MM.1S (cell line): ENCODE measurements around the gene UNKL.

Experiments used
- DNase-seq: peaks from one replicate; pipeline ENCODE4 v3.0.0-alpha.2; 2015
- H2AFZ ChIP-seq: fragments of 300-600 bp; sonication (generic); 2 replicates; pipeline ENCODE4 v1.6.0; 2016; ENCODE audit warnings: antibody characterized with exemption, low read length
- H3F3A ChIP-seq: fragments of 300-600 bp; sonication (generic); 2 replicates; pipeline ENCODE4 v1.6.1; 2016; ENCODE audit warnings: mild to moderate bottlenecking, antibody characterized with exemption, low read length, moderate library complexity, mixed read lengths; ENCODE audit not compliant: insufficient read depth
- H3K27ac ChIP-seq: fragments of 300-600 bp; sonication (generic); 2 replicates; pipeline ENCODE4 v1.5.1; 2016; ENCODE audit warnings: mild to moderate bottlenecking, low read length
- H3K27me3 ChIP-seq: fragments of 300-600 bp; sonication (generic); replicated peaks from 2 replicates; pipeline ENCODE4 v1.6.0; 2016; ENCODE audit warnings: low read length; ENCODE audit not compliant: insufficient read depth
- H3K36me3 ChIP-seq: fragments of 300-600 bp; sonication (generic); replicated peaks from 2 replicates; pipeline ENCODE4 v1.6.1; 2016; ENCODE audit warnings: mild to moderate bottlenecking, low read length, mixed read lengths; ENCODE audit not compliant: insufficient read depth
- H3K4me1 ChIP-seq: fragments of 300-600 bp; sonication (generic); 2 replicates; pipeline ENCODE4 v1.6.1; 2016; ENCODE audit warnings: low read length, mixed read lengths
- H3K4me2 ChIP-seq: fragments of 300-600 bp; sonication (generic); 2 replicates; pipeline ENCODE4 v1.6.0; 2016; ENCODE audit warnings: low read depth, low read length
- H3K4me3 ChIP-seq: fragments of 300-600 bp; sonication (generic); 2 replicates; pipeline ENCODE4 v1.5.1; 2016; ENCODE audit warnings: low read length, mixed read lengths
- H3K79me2 ChIP-seq: fragments of 300-600 bp; sonication (generic); 2 replicates; pipeline ENCODE4 v1.6.1; 2016; ENCODE audit warnings: mixed run types, low read length, mixed read lengths
- H3K9ac ChIP-seq: fragments of 300-600 bp; sonication (generic); 2 replicates; pipeline ENCODE4 v1.6.1; 2016; ENCODE audit warnings: low read length, mixed read lengths
- H3K9me2 ChIP-seq: fragments of 300-600 bp; sonication (generic); replicated peaks from 2 replicates; pipeline ENCODE4 v1.6.1; 2016; ENCODE audit warnings: mild to moderate bottlenecking, low read length, mixed read lengths; ENCODE audit not compliant: insufficient read depth
- H3K9me3 ChIP-seq: fragments of 300-600 bp; sonication (generic); replicated peaks from 2 replicates; pipeline ENCODE4 v1.6.1; 2016; ENCODE audit warnings: mild to moderate bottlenecking, low read length, mixed read lengths; ENCODE audit not compliant: insufficient read depth
- H4K20me1 ChIP-seq: fragments of 300-600 bp; sonication (generic); 2 replicates; pipeline ENCODE4 v1.6.1; 2016; ENCODE audit warnings: mild to moderate bottlenecking, low read length, moderate library complexity, mixed read lengths; ENCODE audit not compliant: insufficient read depth
- CTCF ChIP-seq: fragments of 300-600 bp; sonication (generic); IDR thresholded peaks from 2 replicates; pipeline ENCODE4 v1.5.1; 2016; ENCODE audit warnings: antibody characterized with exemption, low read length, mixed read lengths
- EZH2 ChIP-seq: fragments of 300-600 bp; sonication (generic); optimal IDR thresholded peaks from 2 replicates; pipeline ENCODE3; 2017; ENCODE audit warnings: low read depth, mild to moderate bottlenecking, antibody characterized with exemption, low read length, mixed read lengths
- EZH2phosphoT487 ChIP-seq: fragments of 300-600 bp; sonication (generic); IDR thresholded peaks from 2 replicates; pipeline ENCODE4 v1.6.1; 2018; ENCODE audit warnings: antibody characterized with exemption, low read length

The UNKL gene

GRCh38 chr16:1315081-1316032, 99.1 kb downstream of the UNKL start:
- TF ChIP-seq EZH2phosphoT487 (no peak), EZH2 (no peak), CTCF (no peak)
- no peaks in the 10 kb centered on the region for H3K27me3 ChIP-seq
- H3K4me1 ChIP-seq, result peaks cover 9% of the 10 kb centered on the region
- peaks cover 89% of the 10 kb centered on the region for H3K79me2 ChIP-seq
- H3F3A ChIP-seq, result no peaks in the 10 kb centered on the region
- no peak overlapping the region for H3K9ac ChIP-seq
- no peak overlapping the region for H2AFZ ChIP-seq
- H3K9me3 ChIP-seq, result no peaks in the 10 kb centered on the region
- no peak for DNase-seq
- H3K9me2 ChIP-seq, result no peaks in the 10 kb centered on the region
- no peak overlapping the region for H3K4me3 ChIP-seq
- H3K4me2 ChIP-seq, result no peak overlapping the region
- peaks cover 41% of the 10 kb centered on the region for H4K20me1 ChIP-seq
- H3K36me3 ChIP-seq, result peaks cover 15% of the 10 kb centered on the region
- no peak overlapping the region for H3K27ac ChIP-seq

DNA sequence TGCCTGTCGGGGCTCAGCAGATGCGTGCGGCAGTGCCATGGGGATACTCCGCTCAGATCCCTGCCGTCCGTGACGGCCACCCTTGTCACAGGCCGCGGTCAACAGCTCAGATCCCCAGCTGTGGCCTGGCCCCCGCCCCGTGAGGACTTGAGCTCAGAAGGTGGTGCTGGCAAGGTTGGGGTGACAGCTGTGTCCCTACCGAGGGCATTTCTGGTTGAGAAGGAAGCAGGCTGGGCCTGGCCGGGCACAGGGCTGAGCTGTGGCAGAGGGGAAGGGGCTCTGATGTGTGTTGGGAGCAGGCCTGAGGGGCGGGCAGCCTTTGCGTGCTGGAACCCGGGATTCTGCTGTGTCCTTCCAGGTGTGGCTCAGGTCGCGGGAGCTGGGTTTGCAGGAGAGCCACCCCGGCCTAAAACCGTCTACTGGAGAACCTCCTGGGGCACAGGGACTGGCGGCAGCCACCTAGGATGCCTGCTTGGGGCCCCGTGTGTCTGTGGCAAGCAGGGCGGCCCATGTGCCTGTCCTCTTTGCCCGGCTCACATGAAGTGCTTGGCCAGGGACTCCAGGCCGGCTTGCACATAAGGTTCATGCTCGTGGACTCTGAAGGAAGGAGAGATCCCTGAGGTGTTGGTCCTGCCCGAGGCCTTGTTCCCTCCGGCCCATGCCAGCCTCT, 100.0 kb downstream of the UNKL start:
- Histone ChIP-seq H3K9ac (no peak overlapping the region), H3K4me2 (no peak overlapping the region), H3K4me1 (peaks cover 9% of the 10 kb centered on the region), H3K9me2 (no peaks in the 10 kb centered on the region), H3K4me3 (no peak overlapping the region), H4K20me1 (peaks cover 44% of the 10 kb centered on the region), H3F3A (no peaks in the 10 kb centered on the region), H3K27ac (no peak overlapping the region), H3K79me2 (peaks cover 94% of the 10 kb centered on the region), H3K9me3 (no peaks in the 10 kb centered on the region), H2AFZ (no peak overlapping the region), H3K36me3 (peaks cover 12% of the 10 kb centered on the region), H3K27me3 (no peaks in the 10 kb centered on the region)
- DNase-seq, result no peak
- TF ChIP-seq EZH2phosphoT487 (no peak), EZH2 (no peak), CTCF (no peak)

- H3K4me1 ChIP-seq, result peaks cover 9% of the 10 kb centered on the region
- H3K4me2 ChIP-seq, result no peak overlapping the region
- H3K36me3 ChIP-seq, result peaks cover 12% of the 10 kb centered on the region
- no peaks in the 10 kb centered on the region for H3K9me3 ChIP-seq
- no peaks in the 10 kb centered on the region for H3K27me3 ChIP-seq
- no peaks in the 10 kb centered on the region for H3F3A ChIP-seq
- H3K27ac ChIP-seq, result no peak overlapping the region
- H4K20me1 ChIP-seq, result peaks cover 44% of the 10 kb centered on the region
- H3K79me2 ChIP-seq, result peaks cover 88% of the 10 kb centered on the region
- DNase-seq, result no peak
- no peaks in the 10 kb centered on the region for H3K9me2 ChIP-seq
- TF ChIP-seq CTCF, result no peak
- no peak for TF ChIP-seq EZH2phosphoT487
- no peak for TF ChIP-seq EZH2
- no peak overlapping the region for H2AFZ ChIP-seq
- no peak overlapping the region for H3K4me3 ChIP-seq
- no peak overlapping the region for H3K9ac ChIP-seq
Observed at GRCh38 chr16:1313721-1314369, 100.7 kb downstream of the UNKL start.
